ENCODE measurements around the gene DHX8. TPM values are rescaled to one million over a fixed set of nuclear protein-coding genes. Genes with fewer than 3 reads are reported as not detected.

Gene DHX8
- total RNA-seq, 1 experiment from 2014 or later: 66.8 TPM

DNA sequence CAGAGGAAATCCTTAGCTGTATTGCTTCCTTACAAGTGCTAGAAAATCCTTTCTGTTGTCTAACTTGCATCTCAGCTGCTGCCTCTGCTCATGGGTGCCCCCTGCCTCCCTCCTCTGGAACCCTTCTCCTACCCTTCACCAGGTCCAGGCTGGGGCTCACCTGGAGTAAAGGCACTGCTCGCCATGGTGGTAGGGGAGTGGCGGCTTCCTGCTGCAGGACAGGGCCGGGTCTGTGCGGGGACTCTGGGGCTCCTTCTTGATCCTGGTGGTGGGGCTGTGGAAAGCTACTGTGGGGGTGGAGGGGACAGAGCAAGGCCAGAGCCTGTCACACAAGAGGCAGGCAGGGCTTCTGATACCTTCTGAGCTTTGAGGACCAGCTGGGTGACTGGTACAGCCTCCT is 49.9 kb downstream of the DHX8 start:
- Mint-ChIP-seq H3K36me3 (ENCODE audit: insufficient read depth, unreplicated experiment) (peaks cover 23% of the 10 kb centered on the region), H3K4me3 (ENCODE audit: unreplicated experiment) (no peak overlapping the region), H3K27me3 (ENCODE audit: insufficient read depth, unreplicated experiment) (no peaks in the 10 kb centered on the region), H3K9me3 (ENCODE audit: unreplicated experiment) (no peaks in the 10 kb centered on the region), H3K27ac (ENCODE audit: unreplicated experiment) (no peak overlapping the region), H3K4me1 (ENCODE audit: low read depth, unreplicated experiment) (peaks cover 11% of the 10 kb centered on the region)
- DNase-seq: no peak
- no peaks in the 10 kb centered on the region for H3K9me3 ChIP-seq
- ChIA-PET POLR2A (no interaction called here), CTCF (no interaction called here)
- no peaks in the 10 kb centered on the region for H3K27me3 ChIP-seq (replicated peaks; ENCODE audit: control insufficient read depth, insufficient read depth, low read length)
- BruUV-seq (replicated peaks): no TSS peak
- H3K4me1 ChIP-seq: peaks cover 18% of the 10 kb centered on the region
- TF ChIP-seq, protein P1, sequence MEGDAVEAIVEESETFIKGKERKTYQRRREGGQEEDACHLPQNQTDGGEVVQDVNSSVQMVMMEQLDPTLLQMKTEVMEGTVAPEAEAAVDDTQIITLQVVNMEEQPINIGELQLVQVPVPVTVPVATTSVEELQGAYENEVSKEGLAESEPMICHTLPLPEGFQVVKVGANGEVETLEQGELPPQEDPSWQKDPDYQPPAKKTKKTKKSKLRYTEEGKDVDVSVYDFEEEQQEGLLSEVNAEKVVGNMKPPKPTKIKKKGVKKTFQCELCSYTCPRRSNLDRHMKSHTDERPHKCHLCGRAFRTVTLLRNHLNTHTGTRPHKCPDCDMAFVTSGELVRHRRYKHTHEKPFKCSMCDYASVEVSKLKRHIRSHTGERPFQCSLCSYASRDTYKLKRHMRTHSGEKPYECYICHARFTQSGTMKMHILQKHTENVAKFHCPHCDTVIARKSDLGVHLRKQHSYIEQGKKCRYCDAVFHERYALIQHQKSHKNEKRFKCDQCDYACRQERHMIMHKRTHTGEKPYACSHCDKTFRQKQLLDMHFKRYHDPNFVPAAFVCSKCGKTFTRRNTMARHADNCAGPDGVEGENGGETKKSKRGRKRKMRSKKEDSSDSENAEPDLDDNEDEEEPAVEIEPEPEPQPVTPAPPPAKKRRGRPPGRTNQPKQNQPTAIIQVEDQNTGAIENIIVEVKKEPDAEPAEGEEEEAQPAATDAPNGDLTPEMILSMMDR (IDR thresholded peaks at IDR 0.05; ENCODE audit: insufficient read depth in 1 of 2, low read depth in 1 of 2, low read length in 1 of 2, severe bottlenecking in 1 of 2, unreplicated experiment in 1 of 2): no peak
- intact Hi-C loops (cut with micrococcal nuclease; ENCODE audit: unreplicated experiment): no loop called here
- H3K36me3 ChIP-seq (ENCODE audit: control insufficient read depth, insufficient read depth, low read length): no peaks in the 10 kb centered on the region; the same call in 1 of the 2 replicates
- H3K4me3 ChIP-seq (ENCODE audit: low read depth, low read length): no peak overlapping the region

DNA sequence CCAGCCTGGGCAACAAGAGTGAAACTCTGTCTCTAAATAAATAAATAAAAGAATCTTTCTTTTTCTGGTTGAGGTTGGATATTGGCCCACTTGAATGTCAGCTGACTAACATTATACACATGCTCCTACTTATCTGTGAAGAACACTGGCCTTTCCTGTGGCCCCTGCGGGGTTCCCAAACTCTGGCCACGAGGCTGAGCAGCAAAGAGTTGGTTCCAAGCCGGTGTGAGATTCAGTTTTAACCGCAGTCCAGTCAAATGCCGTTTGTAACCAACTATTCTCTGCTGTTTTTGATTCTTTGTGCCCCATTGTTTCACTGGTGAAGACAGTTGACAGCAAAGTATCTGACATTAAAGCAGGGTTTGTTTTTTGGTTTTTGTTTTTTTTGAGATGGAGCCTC is 51.1 kb downstream of the DHX8 start:
- POLR2A ChIA-PET: no interaction called here
- Histone ChIP-seq H3K27me3 (replicated peaks; ENCODE audit: control insufficient read depth, insufficient read depth, low read length) (no peaks in the 10 kb centered on the region), H3K9me3 (no peaks in the 10 kb centered on the region), H3K36me3 (ENCODE audit: control insufficient read depth, insufficient read depth, low read length) (no peaks in the 10 kb centered on the region; the same call in 1 of the 2 replicates), H3K4me3 (ENCODE audit: low read depth, low read length) (no peak overlapping the region), H3K4me1 (peaks cover 18% of the 10 kb centered on the region)
- H3K27ac Mint-ChIP-seq (ENCODE audit: unreplicated experiment): no peak overlapping the region
- BruUV-seq (replicated peaks): no TSS peak
- no peak for DNase-seq
- H3K4me3 Mint-ChIP-seq (ENCODE audit: unreplicated experiment): no peak overlapping the region
- CTCF ChIA-PET: no interaction called here
- intact Hi-C loops (cut with micrococcal nuclease; ENCODE audit: unreplicated experiment): no loop called here
- peaks cover 19% of the 10 kb centered on the region for H3K36me3 Mint-ChIP-seq (ENCODE audit: insufficient read depth, unreplicated experiment)
- H3K9me3 Mint-ChIP-seq (ENCODE audit: unreplicated experiment): no peaks in the 10 kb centered on the region
- TF ChIP-seq, protein P1 (IDR thresholded peaks at IDR 0.05; ENCODE audit: insufficient read depth in 1 of 2, low read depth in 1 of 2, low read length in 1 of 2, severe bottlenecking in 1 of 2, unreplicated experiment in 1 of 2): no peak
- peaks cover 11% of the 10 kb centered on the region for H3K4me1 Mint-ChIP-seq (ENCODE audit: low read depth, unreplicated experiment)
- no peaks in the 10 kb centered on the region for H3K27me3 Mint-ChIP-seq (ENCODE audit: insufficient read depth, unreplicated experiment)

DNA sequence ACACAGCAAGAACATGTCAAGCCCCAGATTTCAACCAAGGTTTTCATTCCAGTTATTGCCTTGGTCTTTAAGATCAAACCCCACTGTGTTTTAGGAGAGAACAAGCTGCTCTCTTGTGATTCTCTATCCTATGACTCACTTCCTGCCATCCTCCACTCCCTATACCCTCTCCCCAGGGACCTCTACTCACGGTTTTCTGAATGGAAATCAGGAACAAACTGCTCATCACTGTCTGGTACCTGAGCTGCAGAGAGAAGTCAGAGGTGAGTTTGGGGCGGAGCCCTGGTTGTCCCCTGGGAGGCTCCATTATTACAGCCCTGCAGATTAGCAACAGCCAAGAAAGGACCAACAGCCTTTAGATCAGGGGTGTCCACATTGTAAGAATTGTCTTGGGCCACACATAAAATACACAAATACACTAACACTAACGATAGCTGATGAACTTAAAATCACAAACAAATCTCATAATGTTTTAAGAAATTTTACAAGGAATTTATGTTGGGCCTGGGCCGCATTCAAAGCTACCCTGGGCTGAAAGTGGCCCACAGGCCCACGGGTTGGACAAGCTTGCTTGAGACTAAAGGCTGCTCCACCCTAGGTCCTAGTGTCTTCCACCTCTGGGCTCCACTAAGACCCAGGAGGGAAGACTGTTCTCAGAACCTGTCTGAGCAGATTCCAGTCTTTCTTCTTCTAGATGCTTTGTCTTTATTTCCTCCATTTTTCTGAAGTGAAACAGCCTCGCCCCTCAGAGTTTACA is 52.6 kb downstream of the DHX8 start:
- no peaks in the 10 kb centered on the region for H3K27me3 ChIP-seq (replicated peaks; ENCODE audit: control insufficient read depth, insufficient read depth, low read length)
- Mint-ChIP-seq H3K36me3 (ENCODE audit: insufficient read depth, unreplicated experiment) (peaks cover 19% of the 10 kb centered on the region), H3K9me3 (ENCODE audit: unreplicated experiment) (no peaks in the 10 kb centered on the region), H3K27me3 (ENCODE audit: insufficient read depth, unreplicated experiment) (no peaks in the 10 kb centered on the region), H3K4me3 (ENCODE audit: unreplicated experiment) (no peak overlapping the region), H3K27ac (ENCODE audit: unreplicated experiment) (no peak overlapping the region), H3K4me1 (ENCODE audit: low read depth, unreplicated experiment) (peaks cover 11% of the 10 kb centered on the region)
- H3K4me3 ChIP-seq (ENCODE audit: low read depth, low read length): no peak overlapping the region
- ChIA-PET CTCF (interaction anchor here (0.8 to 1.3 kb wide), 2 partner anchors 53 to 137 kb away, joined by 3 read pairs; partner anchors contain the start of gene DHX8), POLR2A (interaction anchor here (0.6 kb wide), 1 partner anchor 60 kb away, joined by 3 read pairs; no protein-coding TSS in a partner anchor)
- no peak for DNase-seq
- peaks cover 4% of the 10 kb centered on the region for H3K36me3 ChIP-seq (ENCODE audit: control insufficient read depth, insufficient read depth, low read length)
- BruUV-seq (replicated peaks): no TSS peak
- TF ChIP-seq, protein P1 (IDR thresholded peaks at IDR 0.05; ENCODE audit: insufficient read depth in 1 of 2, low read depth in 1 of 2, low read length in 1 of 2, severe bottlenecking in 1 of 2, unreplicated experiment in 1 of 2): no peak
- no peaks in the 10 kb centered on the region for H3K9me3 ChIP-seq
- H3K4me1 ChIP-seq: peaks cover 8% of the 10 kb centered on the region; the same call in 1 of the 2 replicates
- intact Hi-C loops (cut with micrococcal nuclease; ENCODE audit: unreplicated experiment): no loop called here
